Duodenal mucosa (tissue), 2 donors: ENCODE data around the gene PXN.

Source experiments
- H3K27ac ChIP-seq: one replicate; pipeline ENCODE4 v1.7.0; 2013; ENCODE audit warnings: low read depth, low read length
- H3K27me3 ChIP-seq, 2 donors: one replicate each; pipeline ENCODE4 v1.7.0; 2013; ENCODE audit warnings: low read length in 2 of 2, control low read depth in 1 of 2; ENCODE audit not compliant: insufficient read depth in 2 of 2, control insufficient read depth in 1 of 2
- H3K36me3 ChIP-seq, 2 donors: one replicate each; pipeline ENCODE4 v1.7.0; 2013; ENCODE audit warnings: low read length in 2 of 2, control low read depth in 1 of 2; ENCODE audit not compliant: insufficient read depth in 2 of 2, control insufficient read depth in 1 of 2
- H3K4me1 ChIP-seq, 2 donors: one replicate each; pipeline ENCODE4 v1.7.0; 2013; ENCODE audit warnings: low read length in 2 of 2, control low read depth in 1 of 2; ENCODE audit not compliant: insufficient read depth in 2 of 2, control insufficient read depth in 1 of 2
- H3K4me3 ChIP-seq, 2 donors: one replicate each; pipeline ENCODE4 v1.7.0; 2013; ENCODE audit warnings: low read length in 2 of 2, low read depth in 1 of 2
- H3K9ac ChIP-seq, 2 donors: one replicate each; pipeline ENCODE4 v1.7.0; 2013; ENCODE audit warnings: low read length in 2 of 2, low read depth in 1 of 2
- H3K9me3 ChIP-seq, 2 donors: one replicate each; pipeline ENCODE4 v1.7.0; 2013; ENCODE audit warnings: low read length in 2 of 2, control low read depth in 1 of 2; ENCODE audit not compliant: control insufficient read depth in 1 of 2

Gene PXN

DNA sequence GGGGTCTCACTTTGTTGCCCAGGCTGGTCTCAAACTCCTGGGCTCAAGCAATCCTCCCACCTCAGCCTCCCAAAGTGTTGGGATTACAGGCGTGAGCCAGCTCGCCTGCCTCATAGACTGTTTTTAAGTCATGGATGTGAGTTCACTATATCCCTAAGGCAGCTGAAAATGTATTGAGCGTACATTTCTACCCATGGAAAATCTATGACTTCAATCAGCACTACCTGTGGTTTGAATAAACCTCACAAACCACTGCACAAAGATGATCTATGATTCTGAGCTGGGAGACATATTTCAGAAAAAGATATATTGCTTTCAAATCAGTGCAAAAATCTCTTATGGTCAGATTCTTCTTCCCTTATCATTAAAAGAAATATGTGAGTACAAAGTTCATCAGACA, 93.5 kb downstream of the PXN start:
- Histone ChIP-seq H3K4me3 (no peak overlapping the region), H3K9ac (no peak overlapping the region), H3K36me3 (peaks cover 61 to 95% of the 10 kb centered on the region in 2 donors), H3K4me1 (no peaks in the 10 kb centered on the region), H3K9me3 (no peaks in the 10 kb centered on the region), H3K27me3 (no peaks in the 10 kb centered on the region), H3K27ac (no peak overlapping the region)

DNA sequence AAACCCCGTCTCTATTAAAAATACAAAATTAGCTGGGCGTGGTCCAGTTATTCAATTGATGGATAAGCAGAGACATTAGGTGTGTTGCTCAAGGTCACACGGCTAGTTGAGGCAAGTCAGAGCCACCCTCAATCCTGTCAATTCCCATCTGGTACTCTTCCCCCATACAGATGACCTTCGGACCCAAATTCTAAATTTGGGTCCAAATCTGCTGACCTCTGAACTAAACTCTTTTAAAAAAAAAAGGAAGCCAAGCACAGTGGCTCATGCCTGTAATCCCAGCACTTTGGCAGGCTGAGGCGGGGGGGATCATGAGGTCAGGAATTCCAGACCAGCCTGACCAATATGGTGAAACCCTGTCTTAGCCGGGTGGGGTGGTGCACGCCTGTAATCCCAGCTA, 94.9 kb downstream of the PXN start:
- Histone ChIP-seq H3K36me3 (peaks cover 50 to 82% of the 10 kb centered on the region in 2 donors), H3K9ac (no peak overlapping the region), H3K27ac (no peak overlapping the region), H3K4me3 (no peak overlapping the region), H3K27me3 (no peaks in the 10 kb centered on the region), H3K9me3 (no peaks in the 10 kb centered on the region), H3K4me1 (no peaks in the 10 kb centered on the region)

DNA sequence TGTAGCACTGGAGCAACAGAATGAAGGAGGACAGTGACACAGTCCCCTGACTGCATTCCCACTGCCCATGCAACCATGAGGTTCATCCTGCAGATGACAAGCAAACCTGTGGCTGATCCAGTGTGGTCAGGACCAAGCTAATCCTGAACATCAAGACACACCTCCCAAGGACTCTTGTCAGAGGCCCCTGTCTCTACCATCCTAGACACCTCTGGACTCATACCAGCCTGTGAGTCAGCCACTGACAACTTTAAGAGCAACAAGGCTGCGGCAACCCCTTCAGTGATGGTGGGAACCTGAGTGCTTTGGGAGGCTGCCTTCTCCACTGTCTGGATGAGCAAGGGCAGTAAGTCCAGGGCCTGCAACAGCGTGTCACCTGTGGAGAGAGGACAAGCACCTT, 95.6 kb downstream of the PXN start:
- peaks cover 47 to 80% of the 10 kb centered on the region in 2 donors for H3K36me3 ChIP-seq
- H3K9ac ChIP-seq: no peak overlapping the region
- no peaks in the 10 kb centered on the region for H3K4me1 ChIP-seq
- no peaks in the 10 kb centered on the region for H3K9me3 ChIP-seq
- no peak overlapping the region for H3K27ac ChIP-seq
- H3K27me3 ChIP-seq: no peaks in the 10 kb centered on the region
- H3K4me3 ChIP-seq: no peak overlapping the region

DNA sequence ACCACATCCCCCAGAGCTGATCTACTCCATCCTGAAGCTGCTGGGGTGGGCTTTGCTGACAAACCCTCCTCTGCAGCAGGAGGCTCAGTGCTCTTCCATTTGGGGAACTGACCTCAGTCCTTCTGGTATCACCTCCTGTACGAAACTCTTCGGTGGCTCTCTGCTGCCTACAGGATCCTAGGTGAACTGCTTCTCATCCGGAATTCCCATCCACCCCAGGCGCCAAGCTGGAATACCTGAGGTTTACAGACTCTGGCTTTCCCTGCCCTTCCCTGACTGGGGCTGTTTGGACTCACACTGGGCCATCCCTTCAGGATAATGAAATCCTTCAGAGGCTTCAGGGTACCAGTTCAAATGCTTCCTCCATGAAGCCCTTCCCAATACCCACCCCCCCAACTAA, 97.2 kb downstream of the PXN start:
- Histone ChIP-seq H3K4me3 (no peak overlapping the region), H3K27me3 (no peaks in the 10 kb centered on the region), H3K4me1 (no peaks in the 10 kb centered on the region), H3K36me3 (peaks cover 42 to 77% of the 10 kb centered on the region in 2 donors), H3K9me3 (no peaks in the 10 kb centered on the region), H3K27ac (no peak overlapping the region), H3K9ac (no peak overlapping the region)

DNA sequence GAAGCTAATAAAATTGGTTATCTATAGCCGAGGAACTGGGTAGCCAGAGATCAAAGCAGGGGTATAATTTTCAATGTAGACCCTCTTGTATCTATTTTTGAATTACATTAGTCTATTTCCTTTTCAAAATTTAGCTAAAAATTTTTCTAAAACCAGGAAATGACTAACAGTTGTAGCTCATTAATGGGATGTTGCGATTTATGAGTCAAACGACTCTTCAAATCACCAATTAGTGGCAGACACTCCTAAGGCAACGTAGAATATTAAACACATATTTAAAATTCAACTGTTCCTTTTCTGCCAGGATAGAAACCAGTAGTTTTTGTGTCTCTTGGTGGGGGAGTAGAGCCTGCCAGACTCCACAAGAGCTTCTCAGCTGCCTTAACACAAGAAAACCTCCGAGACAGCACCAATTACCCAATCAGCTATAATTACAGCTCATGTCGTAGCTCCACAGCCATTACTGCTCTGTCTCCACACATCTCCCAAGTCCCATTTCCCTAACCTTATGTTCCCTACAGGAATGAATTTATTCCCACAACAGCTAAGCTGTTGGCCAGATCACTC, 97.9 kb downstream of the PXN start:
- Histone ChIP-seq H3K27ac (no peak overlapping the region), H3K4me3 (no peak overlapping the region), H3K36me3 (peaks cover 44 to 79% of the 10 kb centered on the region in 2 donors)

DNA sequence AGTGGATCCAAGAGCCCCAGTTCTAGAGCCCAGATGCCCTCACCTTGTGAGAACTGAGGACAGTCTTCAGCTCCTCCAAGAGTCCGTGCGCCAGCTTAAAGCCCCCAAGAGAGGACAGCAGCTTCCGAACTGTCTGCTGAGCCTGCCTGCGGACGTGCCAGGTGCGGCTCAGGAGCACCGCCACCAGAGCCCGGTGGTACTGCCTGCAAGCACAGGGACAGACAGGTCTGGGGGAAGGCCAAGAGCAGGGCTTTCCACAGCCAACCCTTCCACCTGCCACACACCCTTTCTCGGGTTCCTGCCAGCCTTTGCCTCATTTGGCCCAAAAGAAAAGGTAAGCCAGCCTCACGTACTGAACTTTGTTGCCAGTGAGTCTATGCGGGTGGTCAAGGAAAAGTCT, 101.2 kb downstream of the PXN start:
- Histone ChIP-seq H3K9ac (no peak overlapping the region), H3K36me3 (peaks cover 58 to 81% of the 10 kb centered on the region in 2 donors), H3K4me1 (no peaks in the 10 kb centered on the region), H3K27me3 (no peaks in the 10 kb centered on the region), H3K4me3 (no peak overlapping the region), H3K27ac (no peak overlapping the region), H3K9me3 (no peaks in the 10 kb centered on the region)

More for the DNA sequence above, 97.9 kb downstream of the PXN start:
- Histone ChIP-seq H3K9ac (no peak overlapping the region), H3K27me3 (no peaks in the 10 kb centered on the region), H3K9me3 (no peaks in the 10 kb centered on the region), H3K4me1 (no peaks in the 10 kb centered on the region)

DNA sequence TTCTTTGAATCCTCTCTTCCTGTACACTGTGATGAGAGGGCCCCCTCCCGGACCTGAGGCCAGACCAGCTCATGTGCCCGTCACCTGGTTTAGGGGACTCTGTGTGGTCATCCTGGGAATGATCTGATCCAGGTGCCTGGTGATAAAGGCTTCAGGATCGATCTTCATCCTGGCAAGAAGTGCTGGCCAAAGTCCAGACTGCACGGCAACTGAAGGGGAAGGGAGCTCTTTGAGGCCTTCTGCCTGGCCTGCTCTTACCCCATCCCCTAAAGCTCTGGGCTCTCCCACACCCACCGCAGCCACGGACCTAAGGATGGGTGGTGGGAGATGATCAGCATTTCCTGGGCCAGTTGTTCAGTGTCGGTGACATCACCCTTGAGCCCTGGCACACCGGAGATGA, 102.8 kb downstream of the PXN start:
- Histone ChIP-seq H3K27me3 (no peaks in the 10 kb centered on the region), H3K36me3 (peaks cover 54 to 79% of the 10 kb centered on the region in 2 donors), H3K4me1 (no peaks in the 10 kb centered on the region), H3K27ac (no peak overlapping the region), H3K9ac (no peak overlapping the region), H3K4me3 (no peak overlapping the region), H3K9me3 (no peaks in the 10 kb centered on the region)

DNA sequence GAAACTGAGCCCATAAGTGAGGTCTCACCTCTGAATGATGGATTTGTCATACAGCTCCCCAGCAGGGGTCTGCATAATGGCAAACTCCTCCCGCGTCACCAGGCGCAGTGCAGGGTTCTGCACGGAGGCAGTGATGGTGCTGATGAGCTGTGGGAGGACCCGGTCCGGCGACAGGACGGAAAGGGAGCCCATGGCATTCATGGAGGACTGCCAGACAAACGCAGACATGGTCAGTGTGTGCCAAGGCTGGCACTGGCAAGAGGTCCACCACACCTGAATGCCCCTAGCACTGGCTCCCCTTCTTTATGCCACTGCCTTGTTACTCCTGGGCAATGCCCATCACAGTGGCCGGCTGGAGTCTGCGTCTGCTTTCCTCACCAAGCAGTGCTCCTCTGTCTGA, 103.7 kb downstream of the PXN start:
- peaks cover 59 to 81% of the 10 kb centered on the region in 2 donors for H3K36me3 ChIP-seq
- no peak overlapping the region for H3K9ac ChIP-seq
- no peak overlapping the region for H3K27ac ChIP-seq
- H3K4me3 ChIP-seq: no peak overlapping the region
- no peaks in the 10 kb centered on the region for H3K27me3 ChIP-seq
- H3K9me3 ChIP-seq: no peaks in the 10 kb centered on the region
- no peaks in the 10 kb centered on the region for H3K4me1 ChIP-seq
